ENCODE results near the gene SIVA1.
"Not testable (repeated sequence)": the region's sequence is repeated elsewhere in the genome, so short reads cannot be mapped to it uniquely, and the experiment has no call there.

DNA sequence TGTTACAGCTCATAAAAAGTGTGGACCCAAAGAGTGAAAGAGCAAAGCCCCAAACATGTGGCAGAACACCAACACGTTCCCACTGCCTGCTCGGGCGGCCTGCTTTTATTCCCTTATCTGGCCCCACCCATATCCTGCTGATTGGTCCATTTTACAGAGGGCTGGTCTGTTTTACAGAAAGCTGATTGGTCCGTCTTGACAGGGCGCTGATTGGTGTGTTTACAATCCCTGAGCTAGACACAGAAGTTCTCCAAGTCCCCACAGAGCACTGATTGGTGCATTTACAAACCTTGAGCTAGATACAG is 2.2 kb upstream of the SIVA1 start:
- not testable (repeated sequence) for TF ChIP-seq RARB, ZFP30 (CRISPR knock-in tag; IDR thresholded peaks at IDR 0.05)

Measured in SK-N-SH treated with all-trans-retinoic acid at 6 μM for 48 hours (cell line).